Neural progenitor cell (in vitro differentiated cells): ENCODE data around the gene TUBGCP3. TPM values are rescaled to one million over a fixed set of nuclear protein-coding genes. Genes with fewer than 3 reads are reported as not detected.

ENCODE experiments used
- DNase-seq: peaks from one replicate; pipeline ENCODE4 v3.0.0-alpha.2; 2016; ENCODE audit warnings: low spot score
- H2AFZ ChIP-seq: fragments of 200-600 bp; sonication (generic); replicated peaks from 2 replicates; pipeline ENCODE4 v1.6.1; 2016; ENCODE audit warnings: antibody characterized with exemption
- H3F3A ChIP-seq: fragments of 200-600 bp; sonication (generic); 2 replicates; pipeline ENCODE4 v1.6.1; 2016; ENCODE audit warnings: antibody characterized with exemption, low read depth
- H3K27ac ChIP-seq: fragments of 200-600 bp; sonication (generic); 2 replicates; pipeline ENCODE4 v1.5.1; 2016; ENCODE audit warnings: mild to moderate bottlenecking
- H3K27me3 ChIP-seq: fragments of 200-600 bp; sonication (generic); 2 replicates; pipeline ENCODE4 v1.6.1; 2016; ENCODE audit warnings: mild to moderate bottlenecking, moderate library complexity
- H3K36me3 ChIP-seq: fragments of 200-600 bp; sonication (generic); 2 replicates; pipeline ENCODE4 v1.5.1; 2016
- H3K4me1 ChIP-seq: fragments of 200-600 bp; sonication (generic); 2 replicates; pipeline ENCODE4 v1.6.1; 2016; ENCODE audit warnings: mixed run types
- H3K4me2 ChIP-seq: fragments of 200-600 bp; sonication (generic); 2 replicates; pipeline ENCODE4 v1.6.1; 2016
- H3K4me3 ChIP-seq: fragments of 200-600 bp; sonication (generic); 2 replicates; pipeline ENCODE4 v1.5.1; 2016
- H3K79me2 ChIP-seq: fragments of 200-600 bp; sonication (generic); 2 replicates; pipeline ENCODE4 v1.6.1; 2016; ENCODE audit warnings: low read depth
- H3K9ac ChIP-seq: fragments of 200-600 bp; sonication (generic); 2 replicates; pipeline ENCODE4 v1.6.1; 2016
- H3K9me3 ChIP-seq: fragments of 200-600 bp; sonication (generic); 2 replicates; pipeline ENCODE4 v1.5.1; 2016; ENCODE audit warnings: low read depth
- H4K20me1 ChIP-seq: fragments of 200-600 bp; sonication (generic); 2 replicates; pipeline ENCODE4 v1.6.1; 2016; ENCODE audit warnings: low read depth
- H3K27ac Mint-ChIP-seq: 3 replicates; pipeline ENCODE4 v1.8.0; 2021; ENCODE audit warnings: mixed read lengths
- H3K27me3 Mint-ChIP-seq: 2 replicates; pipeline ENCODE4 v1.8.0; 2022; ENCODE audit warnings: low read depth, mild to moderate bottlenecking, inconsistent platforms, moderate library complexity, mixed read lengths; ENCODE audit not compliant: insufficient read depth
- H3K36me3 Mint-ChIP-seq: 3 replicates; pipeline ENCODE4 v1.8.0; 2021; ENCODE audit warnings: mixed read lengths
- H3K4me1 Mint-ChIP-seq: 3 replicates; pipeline ENCODE4 v1.8.0; 2021; ENCODE audit warnings: mixed read lengths
- H3K4me3 Mint-ChIP-seq: 3 replicates; pipeline ENCODE4 v1.8.0; 2021; ENCODE audit warnings: mild to moderate bottlenecking, moderate library complexity, mixed read lengths
- H3K9me3 Mint-ChIP-seq: 3 replicates; pipeline ENCODE4 v1.8.0; 2020; ENCODE audit warnings: mixed read lengths
- EZH2 ChIP-seq: fragments of 200-600 bp; sonication (generic); IDR thresholded peaks from 2 replicates; pipeline ENCODE4 v1.6.1; 2017; ENCODE audit warnings: antibody characterized with exemption, mild to moderate bottlenecking, moderate library complexity
- EZH2phosphoT487 ChIP-seq: fragments of 200-600 bp; sonication (generic); IDR thresholded peaks from 2 replicates; pipeline ENCODE4 v1.6.1; 2017; ENCODE audit warnings: antibody characterized with exemption
- total RNA-seq: library from RNA; depleted of rRNA; stranded (reverse); fragments of >200 nt; gene quantifications from 2 replicates; pipeline ENCODE4 v1.2.3, GENCODE V29; 2015; ENCODE audit warnings: low replicate concordance
- TF ChIP-seq, protein P1 (sequence below): fragments of 200-600 bp; sonication (generic); IDR thresholded peaks from 2 replicates; pipeline ENCODE4 v1.5.1; 2017; ENCODE audit warnings: antibody characterized with exemption, mild to moderate bottlenecking

Gene TUBGCP3
- total RNA-seq, 1 donor from 2014 or later = 33.6 TPM

DNA sequence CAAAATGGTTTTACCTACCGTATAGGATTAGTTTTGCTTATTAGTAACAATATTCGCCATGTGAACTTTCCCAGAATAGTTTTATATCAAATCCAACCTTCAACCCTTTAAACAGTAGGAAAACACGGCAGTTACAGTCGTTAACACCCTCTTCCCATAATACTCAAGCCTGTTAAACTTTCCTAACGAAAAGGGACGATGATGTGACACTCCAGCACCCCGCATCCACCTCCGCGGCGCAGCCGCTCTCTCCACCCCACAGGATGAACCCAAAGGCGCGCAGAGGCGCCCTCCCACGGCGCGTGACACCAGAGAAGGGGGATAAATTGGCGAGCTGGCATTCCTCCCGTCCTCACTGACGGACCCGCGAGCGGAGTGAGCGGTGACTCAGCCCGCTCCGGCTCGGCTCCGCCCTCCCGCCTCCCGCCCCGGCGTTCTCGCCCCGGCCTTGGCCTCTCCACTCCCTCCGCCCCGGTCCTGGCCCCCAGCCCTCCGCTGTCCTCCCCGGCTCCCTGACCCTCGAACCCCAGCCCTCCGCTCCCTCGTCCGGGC lies 665 bp downstream of the TUBGCP3 start:
- H3K27ac Mint-ChIP-seq = peak overlapping the region; percentile 95
- no peaks in the 10 kb centered on the region for H3K36me3 ChIP-seq
- peak overlapping the region; percentile 98 for H3K4me3 Mint-ChIP-seq

DNA sequence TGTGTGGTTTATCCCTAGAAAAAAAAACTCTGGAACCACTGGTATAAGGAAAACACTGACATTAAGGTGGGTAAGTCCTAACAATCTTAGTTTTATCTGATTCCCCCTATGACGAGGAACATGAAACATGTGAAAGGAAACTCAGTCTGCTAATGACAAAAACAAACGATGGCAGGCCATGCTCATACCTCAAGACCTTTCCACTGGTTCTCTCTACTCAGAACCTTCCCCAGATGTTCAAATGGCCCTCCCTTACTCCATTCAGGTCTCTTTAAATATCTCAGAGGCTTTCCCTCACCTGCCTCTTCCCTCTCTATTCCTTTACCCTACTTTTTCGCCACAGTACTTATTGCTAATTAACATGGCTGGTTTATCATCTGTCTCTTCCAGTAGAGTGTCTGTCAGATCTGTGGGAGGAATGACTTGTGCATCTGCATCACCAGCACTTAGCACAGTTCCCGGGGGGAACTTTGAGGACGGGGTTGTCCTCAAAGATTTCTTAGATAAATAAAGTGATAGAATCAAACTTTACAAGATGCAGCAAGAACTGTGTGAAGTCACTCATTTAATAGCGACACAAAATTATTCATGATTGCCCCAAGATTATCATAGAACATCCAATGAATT lies 1.5 kb downstream of the TUBGCP3 start:
- Histone ChIP-seq H3K9me3 (no peaks in the 10 kb centered on the region), H3K4me3 (peak overlapping the region; percentile 78)
- H3K27ac Mint-ChIP-seq = no peak overlapping the region

More for the DNA sequence above, 665 bp downstream of the TUBGCP3 start:
- H3K79me2 ChIP-seq = peaks cover 55% of the 10 kb centered on the region
- H3K27me3 ChIP-seq = no peaks in the 10 kb centered on the region
- peaks cover 20% of the 10 kb centered on the region for H3F3A ChIP-seq
- no peaks in the 10 kb centered on the region for H3K9me3 Mint-ChIP-seq
- H3K4me1 ChIP-seq = peaks cover 8% of the 10 kb centered on the region
- peaks cover 20% of the 10 kb centered on the region for H3K4me1 Mint-ChIP-seq
- H3K9me3 ChIP-seq = no peaks in the 10 kb centered on the region
- peak overlapping the region; percentile 53 for H3K27ac ChIP-seq
- peaks cover 20% of the 10 kb centered on the region for H4K20me1 ChIP-seq
- H3K9ac ChIP-seq = peak overlapping the region; percentile 58
- H3K27me3 Mint-ChIP-seq = peaks cover 3% of the 10 kb centered on the region
- peak; percentile 85 for DNase-seq
- TF ChIP-seq EZH2 (no peak), EZH2phosphoT487 (no peak)
- TF ChIP-seq, protein P1, sequence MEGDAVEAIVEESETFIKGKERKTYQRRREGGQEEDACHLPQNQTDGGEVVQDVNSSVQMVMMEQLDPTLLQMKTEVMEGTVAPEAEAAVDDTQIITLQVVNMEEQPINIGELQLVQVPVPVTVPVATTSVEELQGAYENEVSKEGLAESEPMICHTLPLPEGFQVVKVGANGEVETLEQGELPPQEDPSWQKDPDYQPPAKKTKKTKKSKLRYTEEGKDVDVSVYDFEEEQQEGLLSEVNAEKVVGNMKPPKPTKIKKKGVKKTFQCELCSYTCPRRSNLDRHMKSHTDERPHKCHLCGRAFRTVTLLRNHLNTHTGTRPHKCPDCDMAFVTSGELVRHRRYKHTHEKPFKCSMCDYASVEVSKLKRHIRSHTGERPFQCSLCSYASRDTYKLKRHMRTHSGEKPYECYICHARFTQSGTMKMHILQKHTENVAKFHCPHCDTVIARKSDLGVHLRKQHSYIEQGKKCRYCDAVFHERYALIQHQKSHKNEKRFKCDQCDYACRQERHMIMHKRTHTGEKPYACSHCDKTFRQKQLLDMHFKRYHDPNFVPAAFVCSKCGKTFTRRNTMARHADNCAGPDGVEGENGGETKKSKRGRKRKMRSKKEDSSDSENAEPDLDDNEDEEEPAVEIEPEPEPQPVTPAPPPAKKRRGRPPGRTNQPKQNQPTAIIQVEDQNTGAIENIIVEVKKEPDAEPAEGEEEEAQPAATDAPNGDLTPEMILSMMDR = no peak
- peaks cover 31% of the 10 kb centered on the region for H3K36me3 Mint-ChIP-seq
- H3K4me2 ChIP-seq = peak overlapping the region; percentile 92
- H2AFZ ChIP-seq = peak overlapping the region; percentile 89
- peak overlapping the region; percentile 78 for H3K4me3 ChIP-seq

DNA sequence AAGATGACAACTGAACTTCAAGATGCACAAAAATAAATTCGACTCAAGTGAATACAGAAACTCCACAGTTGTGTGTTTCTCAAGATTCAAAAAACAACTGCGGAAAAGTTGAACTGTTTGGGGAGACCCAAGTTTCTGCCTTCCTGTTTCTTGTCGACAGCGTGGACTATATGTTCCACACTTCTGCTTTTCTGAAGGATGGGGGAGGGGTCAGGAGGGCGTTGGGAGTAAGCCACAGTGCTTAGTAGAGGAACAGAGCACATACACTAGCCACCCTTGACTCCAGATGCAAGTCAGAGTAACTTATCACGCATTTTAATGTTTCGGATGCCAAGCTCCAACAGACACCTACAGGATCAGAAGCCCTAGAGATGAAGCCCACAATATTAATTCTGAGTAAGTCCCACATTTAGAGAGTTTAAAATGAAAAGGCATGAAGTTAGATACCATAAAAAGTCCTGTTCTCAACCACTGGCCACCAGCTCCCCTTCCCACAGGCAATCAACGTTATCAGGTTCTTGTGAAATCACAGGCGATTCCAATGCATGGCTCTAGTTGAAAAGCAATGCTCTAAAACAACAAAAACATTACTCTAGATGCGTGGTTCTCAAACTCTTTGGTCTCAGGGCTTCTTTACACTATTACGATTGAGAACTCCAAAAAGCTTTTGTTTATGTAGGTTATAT lies 4.2 kb downstream of the TUBGCP3 start:
- TF ChIP-seq, protein P1 = no peak
- TF ChIP-seq EZH2phosphoT487 = no peak
- TF ChIP-seq EZH2 = no peak
- Histone ChIP-seq H3K27ac (no peak overlapping the region), H3K36me3 (peaks cover 7% of the 10 kb centered on the region), H2AFZ (no peak overlapping the region), H3K9me3 (no peaks in the 10 kb centered on the region), H3K79me2 (peaks cover 91% of the 10 kb centered on the region), H3K4me2 (no peak overlapping the region), H3K9ac (no peak overlapping the region), H3K4me1 (peaks cover 8% of the 10 kb centered on the region), H3K4me3 (no peak overlapping the region), H4K20me1 (peaks cover 25% of the 10 kb centered on the region), H3K27me3 (no peaks in the 10 kb centered on the region), H3F3A (peaks cover 18% of the 10 kb centered on the region)
- no peak for DNase-seq
- Mint-ChIP-seq H3K27me3 (peaks cover 2% of the 10 kb centered on the region), H3K4me1 (peaks cover 16% of the 10 kb centered on the region), H3K27ac (no peak overlapping the region), H3K36me3 (peaks cover 44% of the 10 kb centered on the region), H3K4me3 (no peak overlapping the region), H3K9me3 (peaks cover 15% of the 10 kb centered on the region)

More for the DNA sequence above, 1.5 kb downstream of the TUBGCP3 start:
- Mint-ChIP-seq H3K36me3 (peaks cover 38% of the 10 kb centered on the region), H3K4me3 (peak overlapping the region; percentile 98), H3K27me3 (no peaks in the 10 kb centered on the region), H3K9me3 (peaks cover 4% of the 10 kb centered on the region), H3K4me1 (peaks cover 20% of the 10 kb centered on the region)
- H3K4me2 ChIP-seq = peak overlapping the region; percentile 92
- H3K27ac ChIP-seq = no peak overlapping the region
- no peak overlapping the region for H2AFZ ChIP-seq
- H3K27me3 ChIP-seq = no peaks in the 10 kb centered on the region
- H4K20me1 ChIP-seq = peaks cover 25% of the 10 kb centered on the region
- H3K79me2 ChIP-seq = peaks cover 64% of the 10 kb centered on the region
- no peak overlapping the region for H3K9ac ChIP-seq
- no peaks in the 10 kb centered on the region for H3K36me3 ChIP-seq
- no peak for TF ChIP-seq EZH2
- TF ChIP-seq EZH2phosphoT487 = no peak
- TF ChIP-seq, protein P1 = no peak
- DNase-seq = no peak
- peaks cover 8% of the 10 kb centered on the region for H3K4me1 ChIP-seq
- peaks cover 20% of the 10 kb centered on the region for H3F3A ChIP-seq
